GM23338 (cell line): ENCODE measurements around the gene RILPL1. TPM values are rescaled to one million over a fixed set of nuclear protein-coding genes. Genes with fewer than 3 reads are reported as not detected.

Experiments
- ATAC-seq: fragments of 200-7000 bp; cut with Tn5 transposase; 3 replicates; pipeline ENCODE4 v1.9.1; 2020
- DNase-seq: peaks from one replicate; pipeline ENCODE4 v3.0.0-alpha.2; 2015; ENCODE audit warnings: low spot score
- H2AFZ ChIP-seq: fragments of 200-600 bp; sonication (generic); 2 replicates; pipeline ENCODE4 v1.8.0; 2016; ENCODE audit warnings: antibody characterized with exemption, mild to moderate bottlenecking, moderate library complexity
- H3F3A ChIP-seq: fragments of 200-600 bp; sonication (generic); replicated peaks from 2 replicates; pipeline ENCODE4 v1.8.0; 2017; ENCODE audit warnings: antibody characterized with exemption, mixed run types, low read depth
- H3K27ac ChIP-seq: fragments of 200-600 bp; sonication (generic); 2 replicates; pipeline ENCODE4 v1.6.1; 2016; ENCODE audit warnings: low read depth
- H3K27me3 ChIP-seq: fragments of 200-600 bp; sonication (generic); 2 replicates; pipeline ENCODE4 v1.8.0; 2016; ENCODE audit warnings: mild to moderate bottlenecking, mixed run types, moderate library complexity; ENCODE audit not compliant: insufficient read depth
- H3K36me3 ChIP-seq: fragments of 200-600 bp; sonication (generic); 2 replicates; pipeline ENCODE4 v1.8.0; 2016; ENCODE audit warnings: mild to moderate bottlenecking; ENCODE audit not compliant: insufficient read depth
- H3K4me1 ChIP-seq: fragments of 200-600 bp; sonication (generic); 2 replicates; pipeline ENCODE4 v1.8.0; 2016; ENCODE audit warnings: mild to moderate bottlenecking, moderate library complexity; ENCODE audit not compliant: insufficient read depth
- H3K4me2 ChIP-seq: fragments of 200-600 bp; sonication (generic); 2 replicates; pipeline ENCODE4 v1.7.1; 2017; ENCODE audit warnings: mixed run types
- H3K4me3 ChIP-seq: fragments of 200-600 bp; sonication (generic); 2 replicates; pipeline ENCODE4 v1.6.1; 2016; ENCODE audit warnings: mixed run types
- H3K79me2 ChIP-seq: fragments of 200-600 bp; sonication (generic); replicated peaks from 2 replicates; pipeline ENCODE4 v1.8.0; 2017; ENCODE audit warnings: mild to moderate bottlenecking; ENCODE audit not compliant: insufficient read depth
- H3K9me2 ChIP-seq: fragments of 200-600 bp; sonication (generic); 2 replicates; pipeline ENCODE4 v1.8.0; 2017; ENCODE audit not compliant: insufficient read depth
- H4K20me1 ChIP-seq: fragments of 200-600 bp; sonication (generic); replicated peaks from 2 replicates; pipeline ENCODE4 v1.8.0; 2017; ENCODE audit warnings: mild to moderate bottlenecking; ENCODE audit not compliant: insufficient read depth
- H3K27ac Mint-ChIP-seq: 2 replicates; pipeline ENCODE4 v1.8.0; 2020; ENCODE audit warnings: inconsistent platforms, mild to moderate bottlenecking, moderate library complexity, mixed read lengths
- H3K27me3 Mint-ChIP-seq: 3 replicates; pipeline ENCODE4 v1.8.0; 2022; ENCODE audit warnings: low read depth, mild to moderate bottlenecking, moderate library complexity, mixed read lengths, inconsistent platforms; ENCODE audit not compliant: insufficient read depth, poor library complexity
- H3K36me3 Mint-ChIP-seq: 3 replicates; pipeline ENCODE4 v1.8.0; 2021; ENCODE audit warnings: low read depth, mild to moderate bottlenecking, inconsistent platforms, moderate library complexity, mixed read lengths
- H3K4me1 Mint-ChIP-seq: 3 replicates; pipeline ENCODE4 v1.8.0; 2020; ENCODE audit warnings: mild to moderate bottlenecking, inconsistent platforms, mixed read lengths
- H3K4me3 Mint-ChIP-seq: 3 replicates; pipeline ENCODE4 v1.8.0; 2021; ENCODE audit warnings: moderate library complexity, mild to moderate bottlenecking, inconsistent platforms, mixed read lengths
- H3K9me3 Mint-ChIP-seq: 3 replicates; pipeline ENCODE4 v1.8.0; 2020; ENCODE audit warnings: moderate library complexity, mild to moderate bottlenecking, inconsistent platforms, mixed read lengths
- CREB1 ChIP-seq: fragments of 250-450 bp; sonication (Bioruptor Pico); IDR thresholded peaks from 2 replicates; pipeline ENCODE4 v1.5.0; 2020; ENCODE audit warnings: low read depth, mild to moderate bottlenecking, moderate library complexity
- EZH2 ChIP-seq: fragments of 200-600 bp; sonication (generic); IDR thresholded peaks from one replicate; pipeline ENCODE4 v1.8.0; 2017; ENCODE audit warnings: antibody characterized with exemption, mild to moderate bottlenecking, low read depth; ENCODE audit not compliant: unreplicated experiment
- EZH2phosphoT487 ChIP-seq: fragments of 200-600 bp; sonication (generic); IDR thresholded peaks from one replicate; pipeline ENCODE4 v1.8.1; 2018; ENCODE audit warnings: antibody characterized with exemption; ENCODE audit not compliant: unreplicated experiment
- JUNB ChIP-seq: IDR thresholded peaks from one replicate; pipeline ENCODE4 v1.6.1; 2016; ENCODE audit warnings: antibody characterized with exemption; ENCODE audit not compliant: unreplicated experiment
- NANOG ChIP-seq: IDR thresholded peaks from 2 replicates; pipeline ENCODE4 v1.6.1; 2016; ENCODE audit warnings: antibody characterized with exemption, borderline replicate concordance
- POLR2AphosphoS5 ChIP-seq: IDR thresholded peaks from 2 replicates; pipeline ENCODE4 v1.6.1; 2016; ENCODE audit warnings: antibody characterized with exemption, low read depth
- STAT1 ChIP-seq: IDR thresholded peaks from one replicate; pipeline ENCODE4 v1.6.1; 2016; ENCODE audit warnings: antibody characterized with exemption; ENCODE audit not compliant: unreplicated experiment
- ZNF114 ChIP-seq: fragments of 250-450 bp; sonication (Bioruptor Pico); IDR thresholded peaks from 2 replicates; pipeline ENCODE4 v1.5.0; 2020; ENCODE audit warnings: mild to moderate bottlenecking, moderate library complexity
- ZNF331 ChIP-seq: fragments of 250-450 bp; sonication (Bioruptor Pico); IDR thresholded peaks from 2 replicates; pipeline ENCODE4 v1.5.0; 2020; ENCODE audit warnings: low read depth, mild to moderate bottlenecking, moderate library complexity
- polyA plus RNA-seq: library from polyadenylated mRNA; unstranded; fragments of >200 nt; fragmentation: Nextera tagmentation; extraction: Ambion mirVana; gene quantifications from 2 replicates; pipeline ENCODE4 v1.2.1, GENCODE V29; 2016
- total RNA-seq: library from RNA; depleted of rRNA; stranded (reverse); fragments of >200 nt; shearing (Covaris generic); gene quantifications from 2 replicates; pipeline ENCODE4 v1.2.3, GENCODE V29; 2014
- TF ChIP-seq, protein P1 (sequence below): IDR thresholded peaks from 2 replicates; pipeline ENCODE4 v1.6.1; 2016; ENCODE audit warnings: antibody characterized with exemption
- TF ChIP-seq, protein P2 (sequence below), 2 experiments: fragments of 200-600 bp in 1 of 2; sonication (generic) in 1 of 2; conservative IDR thresholded peaks; 2 replicates each; pipeline versions ENCODE4 v1.5.1 to v1.6.1; 2016 to 2017; ENCODE audit warnings: antibody characterized with exemption in 2 of 2, low read depth in 2 of 2, mild to moderate bottlenecking in 2 of 2, moderate library complexity in 1 of 2
- TF ChIP-seq, protein P3 (sequence below): fragments of 250-450 bp; sonication (Bioruptor Pico); IDR thresholded peaks from 2 replicates; pipeline ENCODE4 v1.5.0; 2020; ENCODE audit warnings: mild to moderate bottlenecking, moderate library complexity
- TF ChIP-seq, protein P4 (sequence below): IDR thresholded peaks from one replicate; pipeline ENCODE4 v1.6.1; 2018; ENCODE audit warnings: antibody characterized with exemption; ENCODE audit not compliant: unreplicated experiment

RILPL1 gene
- total and polyA plus RNA-seq, 2 experiments from 2014 or later = 3.9 to 7.9 TPM

DNA sequence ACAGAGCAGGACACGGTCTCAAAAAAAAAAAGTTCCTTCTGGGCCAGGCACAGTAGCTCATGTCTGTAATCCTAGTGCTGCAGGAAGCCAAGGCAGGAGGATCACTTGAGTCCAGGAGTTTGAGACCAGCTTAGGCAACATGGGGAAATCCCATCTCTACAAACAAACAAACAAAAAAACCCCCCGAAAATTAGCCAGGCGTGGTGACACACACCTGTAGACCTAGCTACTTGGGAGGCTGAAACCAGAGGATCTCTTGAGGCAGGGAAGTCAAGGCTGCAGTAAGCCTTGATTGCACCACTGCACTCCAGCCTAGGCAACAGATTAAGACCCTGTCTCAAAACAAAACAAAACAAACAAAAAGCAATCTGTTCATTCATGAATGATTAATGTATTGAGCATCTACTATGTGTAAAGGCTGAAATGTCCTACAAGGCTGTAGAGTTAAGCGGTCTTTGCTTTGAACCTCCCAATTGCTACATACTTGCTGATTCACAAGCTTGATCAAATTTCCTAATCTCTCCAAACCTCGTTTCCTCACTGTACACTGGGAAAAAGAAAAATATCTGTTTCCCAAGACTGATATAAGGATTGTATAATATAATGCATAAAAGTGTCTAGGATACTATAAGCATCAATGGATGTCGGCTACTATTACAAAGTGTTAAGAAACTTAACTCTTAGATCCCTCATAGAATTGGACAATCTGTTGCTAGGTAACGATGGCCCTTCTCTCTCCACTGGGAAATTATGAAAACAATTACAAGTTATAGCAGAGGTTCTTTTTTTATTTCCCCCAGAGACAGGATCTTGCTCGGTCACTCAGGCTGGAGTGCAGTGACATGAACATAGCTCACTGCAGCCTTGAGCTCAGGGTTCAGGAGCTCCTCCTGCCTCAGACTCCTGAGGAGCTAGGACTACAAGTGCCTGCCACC, 89.2 kb downstream of the RILPL1 start:
- DNase-seq (no peak), ATAC-seq (no peak)
- H3K27me3 ChIP-seq = no peaks in the 10 kb centered on the region
- no peak overlapping the region for H3K4me2 ChIP-seq
- Mint-ChIP-seq H3K27ac (no peak overlapping the region), H3K27me3 (peaks cover 5% of the 10 kb centered on the region), H3K9me3 (no peaks in the 10 kb centered on the region), H3K4me1 (peaks cover 8% of the 10 kb centered on the region; the same call in 2 of the 3 replicates), H3K4me3 (no peak overlapping the region), H3K36me3 (no peaks in the 10 kb centered on the region)
- H4K20me1 ChIP-seq = no peaks in the 10 kb centered on the region
- TF ChIP-seq, protein P1, sequence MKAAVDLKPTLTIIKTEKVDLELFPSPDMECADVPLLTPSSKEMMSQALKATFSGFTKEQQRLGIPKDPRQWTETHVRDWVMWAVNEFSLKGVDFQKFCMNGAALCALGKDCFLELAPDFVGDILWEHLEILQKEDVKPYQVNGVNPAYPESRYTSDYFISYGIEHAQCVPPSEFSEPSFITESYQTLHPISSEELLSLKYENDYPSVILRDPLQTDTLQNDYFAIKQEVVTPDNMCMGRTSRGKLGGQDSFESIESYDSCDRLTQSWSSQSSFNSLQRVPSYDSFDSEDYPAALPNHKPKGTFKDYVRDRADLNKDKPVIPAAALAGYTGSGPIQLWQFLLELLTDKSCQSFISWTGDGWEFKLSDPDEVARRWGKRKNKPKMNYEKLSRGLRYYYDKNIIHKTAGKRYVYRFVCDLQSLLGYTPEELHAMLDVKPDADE = no peak
- TF ChIP-seq, protein P2, sequence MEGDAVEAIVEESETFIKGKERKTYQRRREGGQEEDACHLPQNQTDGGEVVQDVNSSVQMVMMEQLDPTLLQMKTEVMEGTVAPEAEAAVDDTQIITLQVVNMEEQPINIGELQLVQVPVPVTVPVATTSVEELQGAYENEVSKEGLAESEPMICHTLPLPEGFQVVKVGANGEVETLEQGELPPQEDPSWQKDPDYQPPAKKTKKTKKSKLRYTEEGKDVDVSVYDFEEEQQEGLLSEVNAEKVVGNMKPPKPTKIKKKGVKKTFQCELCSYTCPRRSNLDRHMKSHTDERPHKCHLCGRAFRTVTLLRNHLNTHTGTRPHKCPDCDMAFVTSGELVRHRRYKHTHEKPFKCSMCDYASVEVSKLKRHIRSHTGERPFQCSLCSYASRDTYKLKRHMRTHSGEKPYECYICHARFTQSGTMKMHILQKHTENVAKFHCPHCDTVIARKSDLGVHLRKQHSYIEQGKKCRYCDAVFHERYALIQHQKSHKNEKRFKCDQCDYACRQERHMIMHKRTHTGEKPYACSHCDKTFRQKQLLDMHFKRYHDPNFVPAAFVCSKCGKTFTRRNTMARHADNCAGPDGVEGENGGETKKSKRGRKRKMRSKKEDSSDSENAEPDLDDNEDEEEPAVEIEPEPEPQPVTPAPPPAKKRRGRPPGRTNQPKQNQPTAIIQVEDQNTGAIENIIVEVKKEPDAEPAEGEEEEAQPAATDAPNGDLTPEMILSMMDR (conservative IDR thresholded peaks at IDR 0.05; ENCODE audit: low read depth in 2 of 2) = no peak
- no peak for TF ChIP-seq EZH2
- no peak for TF ChIP-seq POLR2AphosphoS5
- TF ChIP-seq, protein P3, sequence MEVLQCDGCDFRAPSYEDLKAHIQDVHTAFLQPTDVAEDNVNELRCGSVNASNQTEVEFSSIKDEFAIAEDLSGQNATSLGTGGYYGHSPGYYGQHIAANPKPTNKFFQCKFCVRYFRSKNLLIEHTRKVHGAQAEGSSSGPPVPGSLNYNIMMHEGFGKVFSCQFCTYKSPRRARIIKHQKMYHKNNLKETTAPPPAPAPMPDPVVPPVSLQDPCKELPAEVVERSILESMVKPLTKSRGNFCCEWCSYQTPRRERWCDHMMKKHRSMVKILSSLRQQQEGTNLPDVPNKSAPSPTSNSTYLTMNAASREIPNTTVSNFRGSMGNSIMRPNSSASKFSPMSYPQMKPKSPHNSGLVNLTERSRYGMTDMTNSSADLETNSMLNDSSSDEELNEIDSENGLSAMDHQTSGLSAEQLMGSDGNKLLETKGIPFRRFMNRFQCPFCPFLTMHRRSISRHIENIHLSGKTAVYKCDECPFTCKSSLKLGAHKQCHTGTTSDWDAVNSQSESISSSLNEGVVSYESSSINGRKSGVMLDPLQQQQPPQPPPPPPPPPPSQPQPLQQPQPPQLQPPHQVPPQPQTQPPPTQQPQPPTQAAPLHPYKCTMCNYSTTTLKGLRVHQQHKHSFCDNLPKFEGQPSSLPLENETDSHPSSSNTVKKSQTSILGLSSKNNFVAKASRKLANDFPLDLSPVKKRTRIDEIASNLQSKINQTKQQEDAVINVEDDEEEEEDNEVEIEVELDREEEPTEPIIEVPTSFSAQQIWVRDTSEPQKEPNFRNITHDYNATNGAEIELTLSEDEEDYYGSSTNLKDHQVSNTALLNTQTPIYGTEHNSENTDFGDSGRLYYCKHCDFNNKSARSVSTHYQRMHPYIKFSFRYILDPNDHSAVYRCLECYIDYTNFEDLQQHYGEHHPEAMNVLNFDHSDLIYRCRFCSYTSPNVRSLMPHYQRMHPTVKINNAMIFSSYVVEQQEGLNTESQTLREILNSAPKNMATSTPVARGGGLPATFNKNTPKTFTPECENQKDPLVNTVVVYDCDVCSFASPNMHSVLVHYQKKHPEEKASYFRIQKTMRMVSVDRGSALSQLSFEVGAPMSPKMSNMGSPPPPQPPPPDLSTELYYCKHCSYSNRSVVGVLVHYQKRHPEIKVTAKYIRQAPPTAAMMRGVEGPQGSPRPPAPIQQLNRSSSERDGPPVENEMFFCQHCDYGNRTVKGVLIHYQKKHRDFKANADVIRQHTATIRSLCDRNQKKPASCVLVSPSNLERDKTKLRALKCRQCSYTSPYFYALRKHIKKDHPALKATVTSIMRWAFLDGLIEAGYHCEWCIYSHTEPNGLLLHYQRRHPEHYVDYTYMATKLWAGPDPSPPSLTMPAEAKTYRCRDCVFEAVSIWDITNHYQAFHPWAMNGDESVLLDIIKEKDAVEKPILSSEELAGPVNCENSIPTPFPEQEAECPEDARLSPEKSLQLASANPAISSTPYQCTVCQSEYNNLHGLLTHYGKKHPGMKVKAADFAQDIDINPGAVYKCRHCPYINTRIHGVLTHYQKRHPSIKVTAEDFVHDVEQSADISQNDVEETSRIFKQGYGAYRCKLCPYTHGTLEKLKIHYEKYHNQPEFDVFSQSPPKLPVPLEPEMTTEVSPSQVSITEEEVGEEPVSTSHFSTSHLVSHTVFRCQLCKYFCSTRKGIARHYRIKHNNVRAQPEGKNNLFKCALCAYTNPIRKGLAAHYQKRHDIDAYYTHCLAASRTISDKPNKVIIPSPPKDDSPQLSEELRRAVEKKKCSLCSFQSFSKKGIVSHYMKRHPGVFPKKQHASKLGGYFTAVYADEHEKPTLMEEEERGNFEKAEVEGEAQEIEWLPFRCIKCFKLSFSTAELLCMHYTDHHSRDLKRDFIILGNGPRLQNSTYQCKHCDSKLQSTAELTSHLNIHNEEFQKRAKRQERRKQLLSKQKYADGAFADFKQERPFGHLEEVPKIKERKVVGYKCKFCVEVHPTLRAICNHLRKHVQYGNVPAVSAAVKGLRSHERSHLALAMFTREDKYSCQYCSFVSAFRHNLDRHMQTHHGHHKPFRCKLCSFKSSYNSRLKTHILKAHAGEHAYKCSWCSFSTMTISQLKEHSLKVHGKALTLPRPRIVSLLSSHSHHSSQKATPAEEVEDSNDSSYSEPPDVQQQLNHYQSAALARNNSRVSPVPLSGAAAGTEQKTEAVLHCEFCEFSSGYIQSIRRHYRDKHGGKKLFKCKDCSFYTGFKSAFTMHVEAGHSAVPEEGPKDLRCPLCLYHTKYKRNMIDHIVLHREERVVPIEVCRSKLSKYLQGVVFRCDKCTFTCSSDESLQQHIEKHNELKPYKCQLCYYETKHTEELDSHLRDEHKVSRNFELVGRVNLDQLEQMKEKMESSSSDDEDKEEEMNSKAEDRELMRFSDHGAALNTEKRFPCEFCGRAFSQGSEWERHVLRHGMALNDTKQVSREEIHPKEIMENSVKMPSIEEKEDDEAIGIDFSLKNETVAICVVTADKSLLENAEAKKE (CRISPR knock-in tag) = no peak
- TF ChIP-seq CREB1 (CRISPR knock-in tag) = no peak
- no peak for TF ChIP-seq ZNF331 (CRISPR knock-in tag)
- TF ChIP-seq, protein P4, sequence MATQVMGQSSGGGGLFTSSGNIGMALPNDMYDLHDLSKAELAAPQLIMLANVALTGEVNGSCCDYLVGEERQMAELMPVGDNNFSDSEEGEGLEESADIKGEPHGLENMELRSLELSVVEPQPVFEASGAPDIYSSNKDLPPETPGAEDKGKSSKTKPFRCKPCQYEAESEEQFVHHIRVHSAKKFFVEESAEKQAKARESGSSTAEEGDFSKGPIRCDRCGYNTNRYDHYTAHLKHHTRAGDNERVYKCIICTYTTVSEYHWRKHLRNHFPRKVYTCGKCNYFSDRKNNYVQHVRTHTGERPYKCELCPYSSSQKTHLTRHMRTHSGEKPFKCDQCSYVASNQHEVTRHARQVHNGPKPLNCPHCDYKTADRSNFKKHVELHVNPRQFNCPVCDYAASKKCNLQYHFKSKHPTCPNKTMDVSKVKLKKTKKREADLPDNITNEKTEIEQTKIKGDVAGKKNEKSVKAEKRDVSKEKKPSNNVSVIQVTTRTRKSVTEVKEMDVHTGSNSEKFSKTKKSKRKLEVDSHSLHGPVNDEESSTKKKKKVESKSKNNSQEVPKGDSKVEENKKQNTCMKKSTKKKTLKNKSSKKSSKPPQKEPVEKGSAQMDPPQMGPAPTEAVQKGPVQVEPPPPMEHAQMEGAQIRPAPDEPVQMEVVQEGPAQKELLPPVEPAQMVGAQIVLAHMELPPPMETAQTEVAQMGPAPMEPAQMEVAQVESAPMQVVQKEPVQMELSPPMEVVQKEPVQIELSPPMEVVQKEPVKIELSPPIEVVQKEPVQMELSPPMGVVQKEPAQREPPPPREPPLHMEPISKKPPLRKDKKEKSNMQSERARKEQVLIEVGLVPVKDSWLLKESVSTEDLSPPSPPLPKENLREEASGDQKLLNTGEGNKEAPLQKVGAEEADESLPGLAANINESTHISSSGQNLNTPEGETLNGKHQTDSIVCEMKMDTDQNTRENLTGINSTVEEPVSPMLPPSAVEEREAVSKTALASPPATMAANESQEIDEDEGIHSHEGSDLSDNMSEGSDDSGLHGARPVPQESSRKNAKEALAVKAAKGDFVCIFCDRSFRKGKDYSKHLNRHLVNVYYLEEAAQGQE = no peak
- TF ChIP-seq EZH2phosphoT487 = no peak
- TF ChIP-seq NANOG = no peak
- TF ChIP-seq JUNB = no peak
- TF ChIP-seq STAT1 = no peak
- no peak for TF ChIP-seq ZNF114
- H3K27ac ChIP-seq = no peak overlapping the region
- H3K36me3 ChIP-seq = no peaks in the 10 kb centered on the region
- no peak overlapping the region for H3K4me3 ChIP-seq
- H2AFZ ChIP-seq = no peak overlapping the region
- peaks cover 11% of the 10 kb centered on the region for H3K4me1 ChIP-seq
- H3K9me2 ChIP-seq = no peaks in the 10 kb centered on the region
- H3F3A ChIP-seq = no peaks in the 10 kb centered on the region
- H3K79me2 ChIP-seq = no peaks in the 10 kb centered on the region
